ENCODE results near the gene RHOH. TPM values are rescaled to one million over a fixed set of nuclear protein-coding genes. Genes with fewer than 3 reads are reported as not detected.

Gene RHOH
- total RNA-seq, 3 donors from 2014 or later (not counting 1 experiment from before 2014, with no cell fraction given) = 195 to 233 (median 195) TPM

DNA sequence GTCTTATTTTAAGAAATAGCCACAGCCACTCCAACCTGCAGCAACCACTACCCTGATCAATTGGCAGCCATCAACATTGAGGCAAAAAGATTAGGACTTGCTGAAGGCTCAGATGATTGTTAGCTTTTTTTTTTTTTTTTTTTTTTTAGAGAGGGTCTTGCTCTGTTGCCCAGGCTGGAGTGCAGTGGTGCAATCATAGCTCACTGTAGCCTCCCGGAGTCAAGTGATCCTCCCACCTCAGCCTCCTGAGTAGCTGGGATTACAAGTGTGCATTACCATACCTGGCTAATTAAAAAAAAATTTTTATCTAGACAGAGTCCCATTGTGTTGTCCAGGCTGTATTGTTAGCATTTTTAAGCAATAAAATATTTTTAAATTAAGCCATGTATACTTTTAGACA is 26.5 kb downstream of the RHOH start:
- H3K9me3 ChIP-seq (ENCODE audit: control insufficient read depth, insufficient read depth, low read length) = no peaks in the 10 kb centered on the region

DNA sequence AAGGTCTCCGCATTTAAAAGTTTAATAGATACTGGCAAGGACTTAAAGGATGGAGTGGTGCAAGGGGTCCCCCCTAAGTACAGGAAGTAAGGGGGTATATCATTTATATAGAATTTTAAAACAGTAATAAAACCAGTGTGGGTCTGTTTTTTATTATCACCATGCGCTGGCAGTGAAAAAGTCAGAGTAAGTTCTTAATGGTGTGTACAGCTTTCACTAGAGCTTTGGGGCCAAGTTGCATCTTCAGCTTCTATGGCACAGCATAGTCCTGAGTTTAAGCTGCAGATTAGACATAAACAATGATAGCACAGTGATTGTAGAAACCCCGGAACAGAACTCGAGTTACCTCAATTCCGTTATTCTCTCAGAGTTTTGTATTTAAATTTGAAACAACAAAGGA is 27.6 kb downstream of the RHOH start:
- H3K36me3 ChIP-seq (ENCODE audit: control insufficient read depth, insufficient read depth, low read length) = peaks cover 12% of the 10 kb centered on the region
- WGBS (ENCODE audit: insufficient coverage) = 97% methylated on average over 5 of the region's 5 CpGs
- Mint-ChIP-seq H3K27me3 (ENCODE audit: low read depth in 2 of 2) (no peaks in the 10 kb centered on the region), H3K4me1 (peaks cover 75 to 84% of the 10 kb centered on the region in 2 donors), H3K4me3 (no peak overlapping the region), H3K27ac (peak overlapping the region in 1 of 2 donors; percentile 80), H3K9me3 (no peaks in the 10 kb centered on the region), H3K36me3 (no peaks in the 10 kb centered on the region)
- ATAC-seq = no peak
- no peaks in the 10 kb centered on the region for H3K27me3 ChIP-seq (ENCODE audit: control insufficient read depth, insufficient read depth, low read length)
- TF ChIP-seq, protein P1, sequence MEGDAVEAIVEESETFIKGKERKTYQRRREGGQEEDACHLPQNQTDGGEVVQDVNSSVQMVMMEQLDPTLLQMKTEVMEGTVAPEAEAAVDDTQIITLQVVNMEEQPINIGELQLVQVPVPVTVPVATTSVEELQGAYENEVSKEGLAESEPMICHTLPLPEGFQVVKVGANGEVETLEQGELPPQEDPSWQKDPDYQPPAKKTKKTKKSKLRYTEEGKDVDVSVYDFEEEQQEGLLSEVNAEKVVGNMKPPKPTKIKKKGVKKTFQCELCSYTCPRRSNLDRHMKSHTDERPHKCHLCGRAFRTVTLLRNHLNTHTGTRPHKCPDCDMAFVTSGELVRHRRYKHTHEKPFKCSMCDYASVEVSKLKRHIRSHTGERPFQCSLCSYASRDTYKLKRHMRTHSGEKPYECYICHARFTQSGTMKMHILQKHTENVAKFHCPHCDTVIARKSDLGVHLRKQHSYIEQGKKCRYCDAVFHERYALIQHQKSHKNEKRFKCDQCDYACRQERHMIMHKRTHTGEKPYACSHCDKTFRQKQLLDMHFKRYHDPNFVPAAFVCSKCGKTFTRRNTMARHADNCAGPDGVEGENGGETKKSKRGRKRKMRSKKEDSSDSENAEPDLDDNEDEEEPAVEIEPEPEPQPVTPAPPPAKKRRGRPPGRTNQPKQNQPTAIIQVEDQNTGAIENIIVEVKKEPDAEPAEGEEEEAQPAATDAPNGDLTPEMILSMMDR (IDR thresholded peaks at IDR 0.05) = no peak
- no peak overlapping the region for H3K27ac ChIP-seq (ENCODE audit: low read length)
- DNase-seq = no peak
- H3K4me1 ChIP-seq (ENCODE audit: control insufficient read depth, insufficient read depth, low read length) = peaks cover 39% of the 10 kb centered on the region
- H3K4me3 ChIP-seq (ENCODE audit: low read length) = no peak overlapping the region
- no peaks in the 10 kb centered on the region for H3K9me3 ChIP-seq (ENCODE audit: control insufficient read depth, insufficient read depth, low read length)
- intact Hi-C loops (cut with micrococcal nuclease) = no loop called here

More for the DNA sequence above, 26.5 kb downstream of the RHOH start:
- Histone ChIP-seq H3K4me3 (ENCODE audit: low read length) (no peak overlapping the region), H3K36me3 (ENCODE audit: control insufficient read depth, insufficient read depth, low read length) (peaks cover 12% of the 10 kb centered on the region), H3K4me1 (ENCODE audit: control insufficient read depth, insufficient read depth, low read length) (peaks cover 39% of the 10 kb centered on the region), H3K27ac (ENCODE audit: low read length) (no peak overlapping the region), H3K27me3 (ENCODE audit: control insufficient read depth, insufficient read depth, low read length) (no peaks in the 10 kb centered on the region)
- peak overlapping the region in 1 of 2 donors; percentile 35 for H3K27ac Mint-ChIP-seq
- H3K9me3 Mint-ChIP-seq = no peaks in the 10 kb centered on the region
- ATAC-seq = no peak
- intact Hi-C loops (cut with micrococcal nuclease) = no loop called here
- TF ChIP-seq, protein P1 (IDR thresholded peaks at IDR 0.05) = no peak
- H3K36me3 Mint-ChIP-seq = no peaks in the 10 kb centered on the region
- no peaks in the 10 kb centered on the region for H3K27me3 Mint-ChIP-seq (ENCODE audit: low read depth in 2 of 2)
- 83% methylated on average over 1 of the region's 1 CpG for WGBS (ENCODE audit: insufficient coverage)
- peaks cover 71 to 80% of the 10 kb centered on the region in 2 donors for H3K4me1 Mint-ChIP-seq
- no peak for DNase-seq
- H3K4me3 Mint-ChIP-seq = no peak overlapping the region

DNA sequence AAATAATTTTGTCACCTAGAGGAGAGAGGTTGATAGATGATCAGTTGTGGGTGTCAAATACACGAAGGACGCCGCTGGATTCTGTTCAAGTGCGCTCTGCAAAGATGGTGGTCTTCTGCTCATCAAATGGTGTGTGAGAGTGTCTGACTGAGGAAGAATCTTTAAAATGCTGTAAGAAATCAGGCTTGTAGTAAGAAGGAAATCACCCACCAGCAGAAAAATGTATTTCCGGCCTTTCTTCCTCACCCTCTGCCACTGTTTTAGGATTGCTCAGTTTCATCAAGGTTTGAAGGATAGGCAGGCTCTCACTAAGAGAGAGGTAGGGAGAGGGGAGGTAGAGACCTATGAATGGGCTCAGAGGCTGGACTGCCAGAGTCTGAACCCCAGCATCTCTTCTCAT is 28.7 kb downstream of the RHOH start:
- Histone ChIP-seq H3K36me3 (ENCODE audit: control insufficient read depth, insufficient read depth, low read length) (peaks cover 12% of the 10 kb centered on the region), H3K9me3 (ENCODE audit: control insufficient read depth, insufficient read depth, low read length) (no peaks in the 10 kb centered on the region), H3K27ac (ENCODE audit: low read length) (peak overlapping the region; percentile 46), H3K4me1 (ENCODE audit: control insufficient read depth, insufficient read depth, low read length) (peaks cover 45% of the 10 kb centered on the region), H3K27me3 (ENCODE audit: control insufficient read depth, insufficient read depth, low read length) (no peaks in the 10 kb centered on the region), H3K4me3 (ENCODE audit: low read length) (no peak overlapping the region)
- peak overlapping the region; percentile 66 to 80 for H3K27ac Mint-ChIP-seq
- H3K4me3 Mint-ChIP-seq = peak overlapping the region; percentile 69
- H3K4me1 Mint-ChIP-seq = peaks cover 74 to 80% of the 10 kb centered on the region in 2 donors
- no peaks in the 10 kb centered on the region for H3K9me3 Mint-ChIP-seq
- 81% methylated on average over 4 of the region's 5 CpGs for WGBS (ENCODE audit: insufficient coverage)
- H3K36me3 Mint-ChIP-seq = no peaks in the 10 kb centered on the region
- DNase-seq (peak in 1 of 2 donors; percentile 63), ATAC-seq (peak in 1 of 3 donors; percentile 14)
- TF ChIP-seq, protein P1 (IDR thresholded peaks at IDR 0.05) = no peak
- intact Hi-C loops (cut with micrococcal nuclease) = no loop called here
- no peaks in the 10 kb centered on the region for H3K27me3 Mint-ChIP-seq (ENCODE audit: low read depth in 2 of 2)

DNA sequence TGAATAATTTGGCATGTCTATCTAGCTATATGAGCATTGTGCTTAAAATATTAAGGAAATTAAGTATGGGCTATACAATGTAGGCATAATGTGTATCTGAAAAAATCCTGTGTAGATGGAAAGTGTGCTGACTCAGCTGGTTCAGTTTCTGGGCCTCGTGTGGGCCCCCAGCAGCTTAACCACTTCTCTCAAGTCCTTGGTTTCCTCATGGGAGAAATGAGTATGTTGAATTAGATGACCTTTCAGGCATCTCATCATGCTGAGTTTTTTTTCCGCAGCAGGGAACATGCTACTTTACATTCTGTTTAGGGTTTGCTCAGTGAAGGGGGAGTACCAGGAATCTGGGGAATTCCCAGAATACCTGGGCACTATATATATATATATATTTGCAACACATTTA is 30.5 kb downstream of the RHOH start:
- Mint-ChIP-seq H3K36me3 (no peaks in the 10 kb centered on the region), H3K9me3 (no peaks in the 10 kb centered on the region), H3K27me3 (ENCODE audit: low read depth in 2 of 2) (no peaks in the 10 kb centered on the region), H3K4me3 (peak overlapping the region; percentile 35), H3K4me1 (peaks cover 78% of the 10 kb centered on the region in 2 donors), H3K27ac (peak overlapping the region; percentile 66 to 80)
- ATAC-seq (no peak), DNase-seq (peak in 1 of 2 donors; percentile 59)
- H3K36me3 ChIP-seq (ENCODE audit: control insufficient read depth, insufficient read depth, low read length) = peaks cover 12% of the 10 kb centered on the region
- no peak overlapping the region for H3K4me3 ChIP-seq (ENCODE audit: low read length)
- 13% methylated on average over 2 of the region's 2 CpGs for WGBS (ENCODE audit: insufficient coverage)
- TF ChIP-seq, protein P1 (IDR thresholded peaks at IDR 0.05) = no peak
- H3K9me3 ChIP-seq (ENCODE audit: control insufficient read depth, insufficient read depth, low read length) = no peaks in the 10 kb centered on the region
- H3K27ac ChIP-seq (ENCODE audit: low read length) = peak overlapping the region; percentile 62
- no peaks in the 10 kb centered on the region for H3K27me3 ChIP-seq (ENCODE audit: control insufficient read depth, insufficient read depth, low read length)
- H3K4me1 ChIP-seq (ENCODE audit: control insufficient read depth, insufficient read depth, low read length) = peaks cover 62% of the 10 kb centered on the region
- intact Hi-C loops (cut with micrococcal nuclease) = no loop called here
